ENCODE data around the gene TTC9. TPM values are rescaled to one million over a fixed set of nuclear protein-coding genes. Genes with fewer than 3 reads are reported as not detected.

Gene TTC9
- polyA plus RNA-seq, 3 donors = 0.99 to 2.1 (median 1.2) TPM

DNA sequence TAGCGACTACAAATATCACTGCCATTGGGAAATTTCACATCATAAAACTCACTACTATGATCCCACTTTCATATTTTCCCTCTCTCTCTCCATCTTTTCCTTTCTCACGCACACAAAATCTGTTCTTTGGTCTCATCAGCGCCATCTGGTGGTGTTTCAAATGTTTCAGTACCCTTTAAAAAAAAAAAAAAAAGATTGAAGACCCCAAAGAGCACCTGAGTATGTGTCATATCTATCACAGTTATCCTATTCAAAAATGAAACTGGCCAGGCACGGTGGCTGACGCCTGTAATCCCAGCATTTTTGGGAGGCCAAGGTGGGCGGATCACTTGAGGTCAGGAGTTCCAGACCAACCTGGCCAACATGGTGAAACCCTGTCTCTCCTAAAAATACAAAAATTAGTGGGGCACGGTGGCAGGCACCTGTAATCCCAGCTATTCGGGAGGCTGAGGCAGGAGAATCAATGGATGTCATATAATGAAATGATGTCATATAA lies 72.4 kb downstream of the TTC9 start:
- Mint-ChIP-seq H3K27me3 (ENCODE audit: low read depth in 3 of 3) (peaks cover 2 to 8% (median 5%) of the 10 kb centered on the region in 3 donors), H3K36me3 (no peaks in the 10 kb centered on the region), H3K4me3 (no peak overlapping the region), H3K9me3 (no peaks in the 10 kb centered on the region), H3K27ac (no peak overlapping the region), H3K4me1 (peaks cover 4% of the 10 kb centered on the region)
- Histone ChIP-seq H3K9me3 (replicated peaks in 1 of 2; ENCODE audit: control insufficient read depth in 1 of 2, insufficient read depth in 1 of 2, low read length in 2 of 2) (no peaks in the 10 kb centered on the region), H3K9ac (ENCODE audit: insufficient read depth, low read length, poor library complexity, severe bottlenecking) (no peak overlapping the region), H3K27ac (ENCODE audit: low read depth in 1 of 2, low read length in 2 of 2) (no peak overlapping the region), H3K4me1 (ENCODE audit: control insufficient read depth in 1 of 2, insufficient read depth in 2 of 2, low read length in 2 of 2) (peaks cover 0 to 3% of the 10 kb centered on the region in 2 donors), H3K4me2 (replicated peaks; ENCODE audit: extremely low read depth, low read length, poor library complexity, severe bottlenecking) (no peak overlapping the region), H3K27me3 (ENCODE audit: control insufficient read depth in 2 of 2, insufficient read depth in 2 of 2, low read length in 2 of 2) (peaks cover 0 to 4% of the 10 kb centered on the region in 2 donors), H3K36me3 (replicated peaks in 1 of 2; ENCODE audit: control insufficient read depth in 1 of 2, insufficient read depth in 2 of 2, low read length in 2 of 2) (no peaks in the 10 kb centered on the region), H3K79me2 (ENCODE audit: insufficient read depth, low read length) (no peaks in the 10 kb centered on the region), H3K4me3 (replicated peaks in 1 of 3; ENCODE audit: low read depth in 2 of 3, low read length in 3 of 3) (no peak overlapping the region), H2AFZ (ENCODE audit: insufficient read depth, low read depth, low read length, poor library complexity, severe bottlenecking) (no peak overlapping the region), H4K20me1 (ENCODE audit: insufficient read depth, low read length) (no peaks in the 10 kb centered on the region)
- DNase-seq = peak; percentile 36 to 61 (median 57)
- intact Hi-C loops (cut with micrococcal nuclease) = loop anchor here in 1 of 2 donors (5.0 kb wide), 1 partner anchor 92 kb away; no protein-coding TSS in a partner anchor
- TF ChIP-seq CTCF (IDR thresholded peaks at IDR 0.05) = peak; percentile 93
- WGBS (ENCODE audit: insufficient coverage) = 37% methylated on average over 6 of the region's 8 CpGs

DNA sequence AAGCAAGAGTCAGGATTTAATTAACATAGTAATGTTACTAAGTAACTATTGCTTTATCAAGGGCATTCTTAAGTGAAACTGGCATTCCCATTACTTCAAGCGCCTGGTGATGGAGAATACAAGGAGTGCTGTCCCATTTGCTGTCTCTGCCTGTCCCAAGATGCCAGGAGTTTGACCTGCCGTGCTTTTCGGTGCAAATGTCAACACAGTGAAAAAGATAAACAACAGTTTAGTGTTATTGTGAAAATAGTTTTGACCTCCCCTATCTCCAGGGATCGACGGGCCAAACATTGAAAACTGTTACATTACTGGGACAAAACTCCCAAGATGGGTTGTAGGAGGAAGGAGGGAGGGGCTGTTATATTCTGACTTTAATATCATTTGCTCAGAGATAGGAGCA lies 74.8 kb downstream of the TTC9 start:
- Histone ChIP-seq H3K36me3 (replicated peaks in 1 of 2; ENCODE audit: control insufficient read depth in 1 of 2, insufficient read depth in 2 of 2, low read length in 2 of 2) (no peaks in the 10 kb centered on the region), H3K79me2 (ENCODE audit: insufficient read depth, low read length) (no peaks in the 10 kb centered on the region), H3K27ac (ENCODE audit: low read depth in 1 of 2, low read length in 2 of 2) (no peak overlapping the region), H3K9me3 (replicated peaks in 1 of 2; ENCODE audit: control insufficient read depth in 1 of 2, insufficient read depth in 1 of 2, low read length in 2 of 2) (no peaks in the 10 kb centered on the region), H4K20me1 (ENCODE audit: insufficient read depth, low read length) (no peaks in the 10 kb centered on the region), H3K4me3 (replicated peaks in 1 of 3; ENCODE audit: low read depth in 2 of 3, low read length in 3 of 3) (no peak overlapping the region), H3K9ac (ENCODE audit: insufficient read depth, low read length, poor library complexity, severe bottlenecking) (no peak overlapping the region), H3K4me1 (ENCODE audit: control insufficient read depth in 1 of 2, insufficient read depth in 2 of 2, low read length in 2 of 2) (peaks cover 0 to 3% of the 10 kb centered on the region in 2 donors), H3K4me2 (replicated peaks; ENCODE audit: extremely low read depth, low read length, poor library complexity, severe bottlenecking) (no peak overlapping the region), H2AFZ (ENCODE audit: insufficient read depth, low read depth, low read length, poor library complexity, severe bottlenecking) (no peak overlapping the region), H3K27me3 (ENCODE audit: control insufficient read depth in 2 of 2, insufficient read depth in 2 of 2, low read length in 2 of 2) (peaks cover 0 to 4% of the 10 kb centered on the region in 2 donors)
- DNase-seq = no peak
- peaks cover 3 to 8% (median 6%) of the 10 kb centered on the region in 3 donors for H3K27me3 Mint-ChIP-seq (ENCODE audit: low read depth in 3 of 3)
- no peaks in the 10 kb centered on the region for H3K36me3 Mint-ChIP-seq
- H3K4me3 Mint-ChIP-seq = no peak overlapping the region
- H3K27ac Mint-ChIP-seq = no peak overlapping the region
- peaks cover 0 to 1% (median 0%) of the 10 kb centered on the region in 7 donors for H3K9me3 Mint-ChIP-seq
- TF ChIP-seq CTCF (IDR thresholded peaks at IDR 0.05) = no peak
- intact Hi-C loops (cut with micrococcal nuclease) = no loop called here
- WGBS (ENCODE audit: insufficient coverage) = no CpG with 5 or more reads among the region's 5 CpGs
- peaks cover 4% of the 10 kb centered on the region for H3K4me1 Mint-ChIP-seq
